Measurements from ENCODE around the gene NLRX1.
"Not testable (repeated sequence)": the region's sequence is repeated elsewhere in the genome, so short reads cannot be mapped to it uniquely, and the experiment has no call there.

NLRX1 gene

DNA sequence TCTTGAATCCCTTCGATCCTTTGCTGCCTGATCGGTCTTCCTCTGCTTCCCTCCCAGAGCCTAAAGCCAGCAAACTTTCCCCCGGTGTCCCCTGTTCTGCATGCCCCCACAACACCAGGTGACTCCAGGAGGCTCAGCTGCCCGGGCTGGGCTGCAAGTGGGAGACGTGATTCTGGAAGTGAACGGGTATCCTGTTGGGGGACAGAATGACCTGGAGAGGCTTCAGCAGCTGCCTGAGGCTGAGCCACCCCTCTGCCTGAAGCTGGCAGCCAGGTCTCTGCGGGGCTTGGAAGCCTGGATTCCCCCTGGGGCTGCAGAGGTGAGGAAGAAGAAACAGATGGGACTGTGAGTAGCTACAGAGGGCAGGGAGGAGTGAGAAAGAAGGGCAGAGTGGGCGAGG is 20.4 kb downstream of the NLRX1 start:
- no peak overlapping the region for H2AFZ ChIP-seq (ENCODE audit: low read depth, low read length, severe bottlenecking)
- H3K27ac ChIP-seq (ENCODE audit: low read depth, low read length): no peak overlapping the region
- H3K79me2 ChIP-seq (ENCODE audit: insufficient read depth, low read length): no peaks in the 10 kb centered on the region
- no peak overlapping the region for H3K9ac ChIP-seq (ENCODE audit: low read length)
- H3K36me3 ChIP-seq (ENCODE audit: low read length): no peaks in the 10 kb centered on the region
- H3K4me3 ChIP-seq (ENCODE audit: insufficient read depth, low read length, poor library complexity, severe bottlenecking): no peak overlapping the region
- H3K9me2 ChIP-seq (replicated peaks; ENCODE audit: insufficient read depth, low read length): no peaks in the 10 kb centered on the region
- H3F3A ChIP-seq (ENCODE audit: insufficient read depth): no peaks in the 10 kb centered on the region
- no peaks in the 10 kb centered on the region for H3K9me3 ChIP-seq (ENCODE audit: insufficient read depth, low read length)
- H3K27me3 ChIP-seq (ENCODE audit: low read length): no peaks in the 10 kb centered on the region
- TF ChIP-seq, protein P1, sequence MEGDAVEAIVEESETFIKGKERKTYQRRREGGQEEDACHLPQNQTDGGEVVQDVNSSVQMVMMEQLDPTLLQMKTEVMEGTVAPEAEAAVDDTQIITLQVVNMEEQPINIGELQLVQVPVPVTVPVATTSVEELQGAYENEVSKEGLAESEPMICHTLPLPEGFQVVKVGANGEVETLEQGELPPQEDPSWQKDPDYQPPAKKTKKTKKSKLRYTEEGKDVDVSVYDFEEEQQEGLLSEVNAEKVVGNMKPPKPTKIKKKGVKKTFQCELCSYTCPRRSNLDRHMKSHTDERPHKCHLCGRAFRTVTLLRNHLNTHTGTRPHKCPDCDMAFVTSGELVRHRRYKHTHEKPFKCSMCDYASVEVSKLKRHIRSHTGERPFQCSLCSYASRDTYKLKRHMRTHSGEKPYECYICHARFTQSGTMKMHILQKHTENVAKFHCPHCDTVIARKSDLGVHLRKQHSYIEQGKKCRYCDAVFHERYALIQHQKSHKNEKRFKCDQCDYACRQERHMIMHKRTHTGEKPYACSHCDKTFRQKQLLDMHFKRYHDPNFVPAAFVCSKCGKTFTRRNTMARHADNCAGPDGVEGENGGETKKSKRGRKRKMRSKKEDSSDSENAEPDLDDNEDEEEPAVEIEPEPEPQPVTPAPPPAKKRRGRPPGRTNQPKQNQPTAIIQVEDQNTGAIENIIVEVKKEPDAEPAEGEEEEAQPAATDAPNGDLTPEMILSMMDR (IDR thresholded peaks at IDR 0.05; ENCODE audit: insufficient read depth, low read length, poor library complexity, severe bottlenecking): no peak
- TF ChIP-seq EZH2phosphoT487 (conservative IDR thresholded peaks at IDR 0.05; ENCODE audit: low read length): no peak
- no peaks in the 10 kb centered on the region for H4K20me1 ChIP-seq (ENCODE audit: low read depth, low read length)
- no peak overlapping the region for H3K4me2 ChIP-seq (ENCODE audit: low read depth, low read length, poor library complexity, severe bottlenecking)

DNA sequence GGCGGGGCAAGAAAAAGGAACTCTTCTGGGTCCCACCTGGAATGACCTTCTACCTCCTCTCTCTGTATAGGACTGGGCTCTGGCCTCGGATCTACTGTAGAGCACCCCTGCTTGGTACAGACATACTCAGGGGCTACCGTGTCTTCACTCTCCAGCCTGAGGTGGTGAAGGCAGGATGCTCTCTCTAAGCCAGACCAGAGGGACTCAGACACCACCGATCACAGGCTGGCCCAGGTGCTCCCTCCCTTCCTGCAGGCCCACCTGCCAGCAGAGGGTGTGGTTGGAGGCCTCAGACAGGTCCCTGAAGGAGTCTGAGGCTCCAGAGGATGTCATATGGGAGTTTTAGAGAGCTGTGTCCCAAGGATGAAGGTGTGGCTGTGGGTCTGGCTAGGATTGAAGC is 20.9 kb downstream of the NLRX1 start:
- Histone ChIP-seq H3F3A (ENCODE audit: insufficient read depth) (no peaks in the 10 kb centered on the region), H3K4me3 (ENCODE audit: insufficient read depth, low read length, poor library complexity, severe bottlenecking) (no peak overlapping the region), H3K4me2 (ENCODE audit: low read depth, low read length, poor library complexity, severe bottlenecking) (no peak overlapping the region), H3K9me3 (ENCODE audit: insufficient read depth, low read length) (no peaks in the 10 kb centered on the region), H2AFZ (ENCODE audit: low read depth, low read length, severe bottlenecking) (no peak overlapping the region), H3K27ac (ENCODE audit: low read depth, low read length) (no peak overlapping the region), H3K27me3 (ENCODE audit: low read length) (no peaks in the 10 kb centered on the region), H3K9ac (ENCODE audit: low read length) (no peak overlapping the region), H3K79me2 (ENCODE audit: insufficient read depth, low read length) (no peaks in the 10 kb centered on the region), H4K20me1 (ENCODE audit: low read depth, low read length) (no peaks in the 10 kb centered on the region), H3K9me2 (replicated peaks; ENCODE audit: insufficient read depth, low read length) (no peaks in the 10 kb centered on the region), H3K36me3 (ENCODE audit: low read length) (no peaks in the 10 kb centered on the region)
- TF ChIP-seq, protein P1 (IDR thresholded peaks at IDR 0.05; ENCODE audit: insufficient read depth, low read length, poor library complexity, severe bottlenecking): no peak
- no peak for TF ChIP-seq EZH2phosphoT487 (conservative IDR thresholded peaks at IDR 0.05; ENCODE audit: low read length)

DNA sequence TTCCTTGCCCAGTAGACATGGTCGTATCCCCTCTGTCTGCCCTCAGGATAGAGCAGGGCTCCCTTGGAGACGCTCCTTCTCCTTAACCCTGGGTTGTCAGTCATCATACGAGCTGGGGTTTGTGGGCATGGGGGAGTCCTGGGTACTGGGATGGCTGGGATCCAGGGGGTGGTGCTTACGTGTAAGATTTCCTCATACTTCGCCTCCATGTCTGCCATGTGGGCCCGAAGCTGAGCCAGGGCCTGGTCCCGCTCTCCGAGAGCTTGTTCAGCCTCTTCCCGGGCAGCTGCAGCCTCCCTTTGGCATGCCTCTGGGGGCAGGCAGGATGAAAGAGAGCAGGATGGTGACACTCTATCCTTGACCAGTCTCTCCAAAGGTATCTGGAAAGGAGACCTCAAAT is 22.0 kb downstream of the NLRX1 start:
- no peak for TF ChIP-seq EZH2phosphoT487 (conservative IDR thresholded peaks at IDR 0.05; ENCODE audit: low read length)
- TF ChIP-seq, protein P1 (IDR thresholded peaks at IDR 0.05; ENCODE audit: insufficient read depth, low read length, poor library complexity, severe bottlenecking): no peak

DNA sequence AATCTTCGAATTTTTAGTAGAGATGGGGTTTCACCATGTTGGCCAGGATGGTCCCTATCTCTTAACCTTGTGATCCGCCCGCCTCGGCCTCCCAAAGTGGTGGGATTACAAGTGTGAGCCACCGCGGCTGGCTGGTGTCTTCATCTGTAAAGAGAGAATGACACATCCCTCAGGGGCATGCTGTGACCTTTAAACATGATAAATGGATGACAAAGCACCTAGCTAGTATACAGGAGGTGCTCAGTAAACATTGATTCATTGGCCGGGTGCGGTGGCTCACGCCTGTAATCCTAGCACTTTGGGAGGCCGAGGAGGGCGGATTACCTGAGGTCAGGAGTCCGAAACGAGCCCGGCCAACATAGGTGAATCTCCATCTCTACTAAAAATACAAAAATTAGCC is 22.7 kb downstream of the NLRX1 start:
- H3K9ac ChIP-seq (ENCODE audit: low read length); H4K20me1 ChIP-seq (ENCODE audit: low read depth, low read length); H3K79me2 ChIP-seq (ENCODE audit: insufficient read depth, low read length); H2AFZ ChIP-seq (ENCODE audit: low read depth, low read length, severe bottlenecking); H3K4me2 ChIP-seq (ENCODE audit: low read depth, low read length, poor library complexity, severe bottlenecking); H3K27ac ChIP-seq (ENCODE audit: low read depth, low read length); H3K27me3 ChIP-seq (ENCODE audit: low read length); H3F3A ChIP-seq (ENCODE audit: insufficient read depth); H3K4me3 ChIP-seq (ENCODE audit: insufficient read depth, low read length, poor library complexity, severe bottlenecking); H3K9me3 ChIP-seq (ENCODE audit: insufficient read depth, low read length); H3K36me3 ChIP-seq (ENCODE audit: low read length); H3K9me2 ChIP-seq (replicated peaks; ENCODE audit: insufficient read depth, low read length): not testable (repeated sequence)

More for the DNA sequence above, 22.0 kb downstream of the NLRX1 start:
- Histone ChIP-seq H2AFZ (ENCODE audit: low read depth, low read length, severe bottlenecking) (no peak overlapping the region), H3K36me3 (ENCODE audit: low read length) (no peaks in the 10 kb centered on the region), H3K4me3 (ENCODE audit: insufficient read depth, low read length, poor library complexity, severe bottlenecking) (no peak overlapping the region), H3K4me2 (ENCODE audit: low read depth, low read length, poor library complexity, severe bottlenecking) (no peak overlapping the region), H4K20me1 (ENCODE audit: low read depth, low read length) (no peaks in the 10 kb centered on the region), H3K27ac (ENCODE audit: low read depth, low read length) (no peak overlapping the region), H3K79me2 (ENCODE audit: insufficient read depth, low read length) (no peaks in the 10 kb centered on the region), H3K9me2 (replicated peaks; ENCODE audit: insufficient read depth, low read length) (no peaks in the 10 kb centered on the region), H3K9ac (ENCODE audit: low read length) (no peak overlapping the region), H3K9me3 (ENCODE audit: insufficient read depth, low read length) (no peaks in the 10 kb centered on the region), H3K27me3 (ENCODE audit: low read length) (no peaks in the 10 kb centered on the region), H3F3A (ENCODE audit: insufficient read depth) (no peaks in the 10 kb centered on the region)

Measured in SU-DHL-6 (cell line).